Fibroblast of upper back skin (primary cell): ENCODE results near the gene NTRK3.

Experiments
- DNase-seq: peaks from one replicate; pipeline ENCODE4 v3.0.0-alpha.2; 2013

Gene NTRK3

GRCh38 chr15:88230823-88231222 lies 25.7 kb downstream of the NTRK3 start:
- DNase-seq = no peak

DNA sequence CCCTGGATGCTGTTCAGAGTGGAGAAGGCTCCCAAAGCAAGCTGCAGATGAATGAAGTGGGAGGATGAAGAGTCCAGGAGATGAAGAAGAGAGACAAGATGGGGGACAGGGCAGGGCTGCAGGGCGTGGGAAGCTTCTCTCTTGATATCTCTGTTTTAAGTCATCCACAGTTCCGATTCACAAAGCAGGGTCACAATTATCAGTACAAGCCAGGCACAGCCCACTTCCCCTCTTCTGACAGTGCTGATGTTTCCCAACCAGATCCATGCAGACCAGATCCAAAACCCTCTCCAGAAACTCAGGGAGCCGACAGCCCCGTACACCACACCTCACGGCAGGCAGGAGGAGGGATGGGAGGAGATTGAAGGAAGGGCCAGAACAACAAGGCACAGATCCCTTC lies 31.1 kb downstream of the NTRK3 start:
- DNase-seq = no peak

- DNase-seq = no peak
These were observed 33.5 kb downstream of the NTRK3 start for GRCh38 chr15:88223084-88223483.

GRCh38 chr15:88221836-88222235 lies 34.7 kb downstream of the NTRK3 start:
- DNase-seq = no peak

- peak; percentile 44 for DNase-seq
These were observed 35.9 kb downstream of the NTRK3 start for GRCh38 chr15:88220443-88221335.

GRCh38 chr15:88219623-88220022 lies 36.9 kb downstream of the NTRK3 start:
- DNase-seq = no peak

GRCh38 chr15:88218557-88219221 lies 37.9 kb downstream of the NTRK3 start:
- DNase-seq = no peak

- DNase-seq = no peak
These were observed 41.4 kb downstream of the NTRK3 start for GRCh38 chr15:88215066-88215648.

DNA sequence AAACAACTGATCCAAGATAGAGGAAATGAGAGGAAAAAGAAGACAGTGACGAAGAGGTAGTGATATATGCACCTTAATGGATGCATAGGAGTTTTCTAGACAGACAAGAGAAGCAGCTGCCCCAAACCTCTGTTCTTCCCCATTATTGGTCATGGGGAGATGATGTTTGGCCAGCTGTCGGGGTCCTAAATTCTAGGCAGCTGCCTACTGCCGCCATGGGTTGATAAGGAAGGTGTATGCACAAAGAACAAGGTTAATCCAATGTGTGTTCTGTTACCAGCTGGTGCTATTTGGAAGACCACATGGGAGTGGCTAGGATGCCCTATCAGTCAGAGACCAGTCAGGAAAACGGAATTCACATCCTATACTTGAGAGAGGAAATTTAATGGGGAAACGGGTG lies 47.4 kb downstream of the NTRK3 start:
- no peak for DNase-seq

- DNase-seq = no peak
These were observed 48.1 kb downstream of the NTRK3 start for GRCh38 chr15:88208396-88208795.

- no peak for DNase-seq
These were observed 49.0 kb downstream of the NTRK3 start for GRCh38 chr15:88207565-88207964.

- DNase-seq = no peak
These were observed 52.0 kb downstream of the NTRK3 start for GRCh38 chr15:88204584-88204983.

- peak; percentile 27 for DNase-seq
These were observed 54.3 kb downstream of the NTRK3 start for GRCh38 chr15:88202231-88202630.

DNA sequence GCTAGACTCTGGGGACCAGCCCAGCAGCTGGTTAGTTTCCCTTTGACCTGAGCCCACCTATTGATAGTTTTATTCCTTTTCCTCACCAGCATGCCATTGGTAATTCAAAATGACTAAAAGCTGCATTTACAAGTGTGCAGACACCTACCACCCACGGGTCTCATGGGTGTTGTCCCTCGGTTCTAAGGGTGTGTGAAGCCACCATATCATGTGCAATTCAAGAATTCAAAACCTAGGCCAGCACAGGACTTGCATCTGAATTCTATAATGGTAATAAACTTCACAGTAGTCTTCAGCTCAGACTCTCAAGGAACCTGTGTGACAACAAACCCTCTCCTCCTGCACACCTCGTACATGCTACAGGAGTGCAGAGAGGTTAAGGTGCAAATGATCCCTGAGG lies 55.3 kb downstream of the NTRK3 start:
- no peak for DNase-seq

- no peak for DNase-seq
These were observed 59.6 kb downstream of the NTRK3 start for GRCh38 chr15:88196961-88197360.

DNA sequence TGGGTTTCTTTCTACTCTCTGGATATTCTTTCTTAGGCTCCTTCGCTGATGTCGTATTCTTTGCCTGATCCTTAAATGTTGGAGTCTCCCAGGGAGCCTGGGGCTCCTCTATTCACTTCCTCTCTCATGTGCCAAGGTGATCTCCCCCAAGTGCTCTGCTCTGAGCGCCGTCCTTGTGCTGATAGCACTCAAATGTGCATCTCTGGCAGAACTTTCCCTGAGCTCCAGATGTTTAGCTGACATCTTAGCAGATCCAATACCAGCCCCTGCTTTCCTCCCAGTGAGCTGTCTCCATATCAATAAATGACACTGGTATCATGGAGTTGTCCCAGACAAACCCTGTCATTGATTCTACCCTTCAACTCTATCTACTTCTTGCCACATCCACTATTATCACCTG lies 62.4 kb downstream of the NTRK3 start:
- no peak for DNase-seq

DNA sequence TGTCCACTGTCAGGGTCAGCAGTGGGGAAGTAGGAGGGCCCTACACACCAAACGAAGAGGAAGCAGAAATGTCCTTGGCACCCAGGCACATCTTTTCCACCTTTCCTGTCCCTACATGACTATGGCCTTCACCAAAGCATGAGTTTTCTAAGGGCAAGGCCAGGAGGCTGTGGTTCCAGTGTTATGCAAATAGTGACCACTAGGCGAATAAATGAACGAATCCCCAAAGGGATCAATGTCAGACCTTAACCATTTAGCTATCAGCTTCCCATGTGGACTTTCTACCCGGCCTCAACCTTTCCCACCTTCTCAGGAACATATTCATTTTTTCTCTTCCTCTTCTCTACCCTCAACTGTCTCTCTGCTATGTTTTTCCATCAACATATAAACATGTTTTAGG lies 63.1 kb downstream of the NTRK3 start:
- DNase-seq = no peak

DNA sequence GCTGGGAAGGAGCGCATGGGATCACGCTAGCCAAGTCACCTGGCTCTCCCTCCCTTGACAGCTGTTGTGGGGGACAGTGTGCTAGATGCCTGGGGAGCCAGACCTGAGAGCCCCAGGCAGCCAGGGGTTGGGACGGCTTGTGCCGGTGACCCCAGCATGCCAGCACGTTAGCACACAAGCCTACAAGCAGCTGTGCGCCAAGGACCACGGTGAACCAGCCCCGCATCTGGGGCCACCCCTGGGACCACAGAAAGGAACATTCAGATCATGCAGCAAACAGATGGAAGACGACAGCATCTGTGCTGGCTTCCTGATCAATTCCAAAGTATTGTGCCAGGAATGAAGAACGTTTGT lies 64.8 kb downstream of the NTRK3 start:
- no peak for DNase-seq

GRCh38 chr15:88190232-88190631 lies 66.3 kb downstream of the NTRK3 start:
- DNase-seq = no peak

DNA sequence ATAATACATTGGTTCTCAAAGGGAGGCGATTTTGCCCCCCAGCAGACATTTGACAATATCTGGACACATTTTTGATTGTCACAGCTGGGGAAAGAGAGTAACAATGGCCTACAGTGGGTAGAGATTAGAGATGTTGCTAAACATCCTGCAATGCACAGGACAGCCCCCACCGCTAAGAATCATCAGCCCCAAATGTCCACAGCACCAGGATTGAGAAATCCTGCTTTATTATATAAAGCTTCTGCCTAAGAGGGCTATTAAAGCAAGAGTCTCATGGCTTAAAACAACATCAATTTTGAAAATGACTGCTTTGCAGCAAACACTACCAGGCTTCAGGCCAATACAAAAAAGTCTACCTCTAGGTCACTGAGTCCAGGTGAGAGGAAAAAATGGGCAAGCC lies 68.2 kb downstream of the NTRK3 start:
- no peak for DNase-seq

DNA sequence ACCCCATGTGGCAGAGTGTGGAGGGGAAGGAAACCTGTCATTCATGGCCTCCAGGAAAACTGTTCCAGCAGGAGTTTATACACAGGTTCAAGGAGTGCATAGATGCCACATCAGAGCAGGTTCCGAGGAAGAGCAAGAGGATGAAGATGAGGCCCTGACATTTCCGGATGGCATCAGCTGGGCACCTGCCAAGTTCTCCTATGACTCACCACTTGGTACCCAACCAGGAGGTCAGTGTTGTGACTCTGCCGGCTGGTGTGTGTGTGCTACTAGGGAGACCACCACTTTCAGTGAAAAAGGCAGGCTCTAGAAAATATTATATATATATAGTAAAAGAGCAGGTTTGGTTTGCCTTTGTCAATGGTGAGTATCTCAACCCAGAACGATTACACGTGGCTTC lies 69.3 kb downstream of the NTRK3 start:
- DNase-seq = no peak

GRCh38 chr15:88185584-88185983 lies 71.0 kb downstream of the NTRK3 start:
- DNase-seq = no peak

DNA sequence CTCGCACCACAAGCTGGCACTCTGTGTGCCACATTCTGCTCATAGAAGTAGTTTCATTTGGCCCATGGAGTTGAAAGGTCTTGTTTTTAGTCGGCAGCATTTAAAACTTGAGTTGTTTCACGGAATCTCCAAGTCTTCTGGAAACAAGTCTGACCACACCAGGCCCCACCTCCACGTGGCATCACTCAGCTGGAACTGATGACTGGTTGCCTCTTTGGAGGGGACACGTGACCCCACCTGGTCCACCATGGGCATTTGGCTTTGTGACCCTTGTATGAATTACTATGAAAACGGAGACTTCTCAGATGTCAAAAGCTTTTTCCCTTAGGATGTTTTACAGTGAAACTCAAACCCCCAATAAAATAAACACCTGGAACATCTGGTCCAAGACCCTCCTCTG lies 74.9 kb downstream of the NTRK3 start:
- no peak for DNase-seq

DNA sequence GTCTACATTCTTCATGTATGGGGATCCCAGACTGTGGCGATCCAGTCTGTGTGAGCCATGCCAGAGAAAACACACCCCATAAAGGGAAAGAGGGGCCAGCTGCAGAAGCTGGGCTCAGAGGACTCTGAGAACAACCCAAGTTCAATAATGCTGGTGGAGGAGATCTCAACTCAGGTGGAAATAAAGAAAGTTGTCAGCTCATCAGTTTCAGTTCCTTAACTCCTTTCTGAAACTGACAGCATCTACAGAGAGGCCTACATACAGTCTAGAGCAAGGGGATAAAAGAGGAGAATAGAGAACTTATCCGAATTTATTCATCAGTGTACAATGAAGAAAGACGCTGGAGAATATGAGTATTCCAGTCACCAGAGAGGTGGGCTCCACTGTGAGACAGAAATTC lies 77.0 kb downstream of the NTRK3 start:
- no peak for DNase-seq
